HL-60 (cell line): ENCODE data around the gene ATXN3.
A peak's percentile ranks its signal among the peaks of the same experiment; 100 is the strongest.
"Not testable (repeated sequence)": the region's sequence is repeated elsewhere in the genome, so short reads cannot be mapped to it uniquely, and the experiment has no call there.

Experiments used
- DNase-seq, 2 experiments: peaks; one replicate each; pipeline ENCODE4 v3.0.0-alpha.2; 2010 to 2020; ENCODE audit warnings: low read depth in 1 of 2, low spot score in 1 of 2
- H3K27ac ChIP-seq: fragments of 250-450 bp; sonication (Bioruptor Pico); replicated peaks from 2 replicates; pipeline ENCODE4 v1.5.1; 2020; ENCODE audit warnings: mild to moderate bottlenecking, moderate library complexity
- H3K27me3 ChIP-seq: fragments of 250-450 bp; sonication (Bioruptor Pico); 2 replicates; pipeline ENCODE4 v1.5.1; 2021; ENCODE audit warnings: mild to moderate bottlenecking, moderate library complexity; ENCODE audit not compliant: insufficient read depth, poor library complexity, severe bottlenecking
- H3K4me3 ChIP-seq: replicated peaks from 2 replicates; pipeline ENCODE4 v1.5.1; 2011; ENCODE audit warnings: mild to moderate bottlenecking, control low read depth, low read length; ENCODE audit not compliant: insufficient read depth
- GABPA ChIP-seq: IDR thresholded peaks from 2 replicates; pipeline ENCODE4 v1.6.1; 2012; ENCODE audit warnings: low read depth
- POLR2AphosphoS5 ChIP-seq: IDR thresholded peaks from 2 replicates; pipeline ENCODE4 v1.6.1; 2012; ENCODE audit warnings: low read depth
- REST ChIP-seq: IDR thresholded peaks from 2 replicates; pipeline ENCODE4 v1.6.1; 2012; ENCODE audit warnings: low read depth; ENCODE audit not compliant: insufficient replicate concordance
- SPI1 ChIP-seq: IDR thresholded peaks from 2 replicates; pipeline ENCODE4 v1.6.1; 2012; ENCODE audit warnings: low read depth, mild to moderate bottlenecking, borderline replicate concordance
- TF ChIP-seq, protein P1 (sequence below): IDR thresholded peaks from one replicate; pipeline ENCODE4 v1.5.1; 2011; ENCODE audit warnings: low read length, control low read depth, inconsistent platforms; ENCODE audit not compliant: insufficient read depth

ATXN3 gene

GRCh38 chr14:92058006-92058917 is 48.1 kb downstream of the ATXN3 start:
- DNase-seq: no peak
- Histone ChIP-seq H3K27me3 (no peaks in the 10 kb centered on the region), H3K27ac (no peak overlapping the region), H3K4me3 (no peak overlapping the region)
- TF ChIP-seq SPI1 (no peak), REST (no peak)

GRCh38 chr14:92049781-92050180 is 56.6 kb downstream of the ATXN3 start:
- no peak overlapping the region for H3K27ac ChIP-seq
- H3K4me3 ChIP-seq: no peak overlapping the region
- no peaks in the 10 kb centered on the region for H3K27me3 ChIP-seq
- no peak for DNase-seq
- TF ChIP-seq SPI1 (no peak), POLR2AphosphoS5 (no peak), GABPA (no peak), REST (no peak)
- TF ChIP-seq, protein P1, sequence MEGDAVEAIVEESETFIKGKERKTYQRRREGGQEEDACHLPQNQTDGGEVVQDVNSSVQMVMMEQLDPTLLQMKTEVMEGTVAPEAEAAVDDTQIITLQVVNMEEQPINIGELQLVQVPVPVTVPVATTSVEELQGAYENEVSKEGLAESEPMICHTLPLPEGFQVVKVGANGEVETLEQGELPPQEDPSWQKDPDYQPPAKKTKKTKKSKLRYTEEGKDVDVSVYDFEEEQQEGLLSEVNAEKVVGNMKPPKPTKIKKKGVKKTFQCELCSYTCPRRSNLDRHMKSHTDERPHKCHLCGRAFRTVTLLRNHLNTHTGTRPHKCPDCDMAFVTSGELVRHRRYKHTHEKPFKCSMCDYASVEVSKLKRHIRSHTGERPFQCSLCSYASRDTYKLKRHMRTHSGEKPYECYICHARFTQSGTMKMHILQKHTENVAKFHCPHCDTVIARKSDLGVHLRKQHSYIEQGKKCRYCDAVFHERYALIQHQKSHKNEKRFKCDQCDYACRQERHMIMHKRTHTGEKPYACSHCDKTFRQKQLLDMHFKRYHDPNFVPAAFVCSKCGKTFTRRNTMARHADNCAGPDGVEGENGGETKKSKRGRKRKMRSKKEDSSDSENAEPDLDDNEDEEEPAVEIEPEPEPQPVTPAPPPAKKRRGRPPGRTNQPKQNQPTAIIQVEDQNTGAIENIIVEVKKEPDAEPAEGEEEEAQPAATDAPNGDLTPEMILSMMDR: no peak

DNA sequence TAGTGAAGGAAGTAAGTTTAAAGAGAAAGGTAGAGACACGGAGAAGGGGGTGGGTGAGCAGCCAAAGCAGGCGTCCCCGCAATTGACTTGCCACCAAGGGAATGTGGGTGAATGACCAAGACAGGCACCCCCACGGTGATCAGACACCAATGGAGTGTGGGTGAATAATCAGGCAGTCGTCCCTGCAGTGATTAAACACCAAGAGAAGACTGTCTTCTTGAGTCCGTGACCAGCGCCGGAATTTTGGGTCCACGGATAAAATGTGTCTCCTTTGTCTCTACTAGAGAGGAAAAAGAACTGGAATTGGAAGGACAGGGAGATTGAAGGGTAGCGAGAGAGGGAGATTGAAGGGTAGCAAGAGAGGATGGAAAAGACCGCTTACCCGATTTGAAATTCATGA is 57.2 kb downstream of the ATXN3 start:
- DNase-seq, H3K27me3 ChIP-seq, H3K27ac ChIP-seq, H3K4me3 ChIP-seq: not testable (repeated sequence)

GRCh38 chr14:92045904-92046303 is 60.5 kb downstream of the ATXN3 start:
- H3K27ac ChIP-seq: not testable (repeated sequence)

GRCh38 chr14:92041766-92042165 is 64.6 kb downstream of the ATXN3 start:
- not testable (repeated sequence) for H3K4me3 ChIP-seq, H3K27ac ChIP-seq, H3K27me3 ChIP-seq, DNase-seq

More at GRCh38 chr14:92045904-92046303, 60.5 kb downstream of the ATXN3 start:
- not testable (repeated sequence) for H3K4me3 ChIP-seq, H3K27me3 ChIP-seq, DNase-seq

- Histone ChIP-seq H3K27me3 (no peaks in the 10 kb centered on the region), H3K27ac (peak overlapping the region; percentile 94), H3K4me3 (no peak overlapping the region)
- DNase-seq: no peak
- TF ChIP-seq SPI1 (no peak), GABPA (no peak), POLR2AphosphoS5 (no peak), REST (no peak)
- TF ChIP-seq, protein P1: no peak
Measured at GRCh38 chr14:92041203-92041602, 65.2 kb downstream of the ATXN3 start.
